Activated naive CD8-positive, alpha-beta T cell treated with anti-CD3 and anti-CD28 coated beads, Interleukin-2, amount 50 U/mL, for 24 hours (primary cell): ENCODE data around the gene FGF12.
"Not testable (repeated sequence)": the region's sequence is repeated elsewhere in the genome, so short reads cannot be mapped to it uniquely, and the experiment has no call there.

Source experiments
- ATAC-seq: fragments of 150-1000 bp; cut with Tn5 transposase; one replicate; pipeline ENCODE4 v1.10.0; 2021
- DNase-seq: peaks from one replicate; pipeline ENCODE4 v3.0.0; 2021
- H3K27ac Mint-ChIP-seq: one replicate; pipeline ENCODE4 v1.8.0; 2021; ENCODE audit warnings: mild to moderate bottlenecking, mixed read lengths
- H3K27me3 Mint-ChIP-seq: one replicate; pipeline ENCODE4 v1.8.0; 2021; ENCODE audit warnings: mixed read lengths
- H3K36me3 Mint-ChIP-seq: one replicate; pipeline ENCODE4 v1.8.0; 2021; ENCODE audit warnings: low read depth, mixed read lengths
- H3K4me1 Mint-ChIP-seq: one replicate; pipeline ENCODE4 v1.8.0; 2021; ENCODE audit warnings: mixed read lengths
- H3K4me3 Mint-ChIP-seq: one replicate; pipeline ENCODE4 v1.8.0; 2021; ENCODE audit warnings: mild to moderate bottlenecking, moderate library complexity, mixed read lengths
- H3K9me3 Mint-ChIP-seq: one replicate; pipeline ENCODE4 v1.8.0; 2021; ENCODE audit warnings: mixed read lengths

The FGF12 gene

GRCh38 chr3:192727032-192727847 lies at the start of gene FGF12:
Gene FGF12 (minus strand): TSS chr3:192727541.
- H3K27me3 Mint-ChIP-seq: peaks cover 22% of the 10 kb centered on the region
- DNase-seq (no peak), ATAC-seq (no peak)
- no peaks in the 10 kb centered on the region for H3K4me1 Mint-ChIP-seq
- H3K27ac Mint-ChIP-seq: no peak within 1 kb of the TSS
- no peaks in the 10 kb centered on the region for H3K9me3 Mint-ChIP-seq
- H3K4me3 Mint-ChIP-seq: no peak within 1 kb of the TSS
- H3K36me3 Mint-ChIP-seq: no peaks in the 10 kb centered on the region

- not testable (repeated sequence) for H3K36me3 Mint-ChIP-seq, ATAC-seq, DNase-seq, H3K4me1 Mint-ChIP-seq, H3K27ac Mint-ChIP-seq, H3K4me3 Mint-ChIP-seq, H3K27me3 Mint-ChIP-seq
- peaks cover 17% of the 10 kb centered on the region for H3K9me3 Mint-ChIP-seq
Observed at GRCh38 chr3:192774341-192774740, 47.0 kb upstream of the FGF12 start.

DNA sequence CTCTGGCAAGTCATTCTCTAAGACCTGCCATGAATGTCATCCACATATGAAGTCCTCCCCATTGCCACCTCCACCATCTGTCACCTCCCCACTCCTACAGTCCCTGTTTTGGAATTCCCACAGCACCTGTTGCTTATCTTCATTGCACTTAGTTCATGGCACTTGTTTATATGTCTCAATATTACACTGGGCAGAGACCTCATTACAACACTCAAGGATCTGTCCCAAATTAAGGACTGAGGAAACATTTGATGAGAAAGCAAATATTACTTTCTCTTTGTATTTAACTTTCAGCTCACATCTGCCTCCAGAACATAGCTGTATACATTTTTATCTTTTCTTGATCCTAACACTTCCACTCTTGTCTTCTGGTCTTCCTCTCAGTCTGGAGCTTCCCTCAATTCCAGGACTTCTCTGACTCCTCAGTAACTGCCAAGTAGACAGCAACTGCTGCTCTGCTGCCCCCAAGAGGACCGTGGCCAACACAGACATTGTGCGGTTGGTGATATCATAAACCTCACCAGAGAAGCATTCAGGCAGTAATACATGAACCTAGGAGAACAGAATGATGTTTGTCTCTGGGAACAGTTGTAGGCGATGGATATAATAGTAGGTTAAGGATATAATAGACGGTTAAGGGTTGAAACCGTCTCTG lies 45.0 kb upstream of the FGF12 start:
- H3K36me3 Mint-ChIP-seq: peaks cover 4% of the 10 kb centered on the region
- H3K27me3 Mint-ChIP-seq: peaks cover 6% of the 10 kb centered on the region
- H3K9me3 Mint-ChIP-seq: peaks cover 17% of the 10 kb centered on the region
- no peak overlapping the region for H3K27ac Mint-ChIP-seq
- ATAC-seq: no peak
- peak; percentile 3 for DNase-seq
- H3K4me1 Mint-ChIP-seq: no peaks in the 10 kb centered on the region
- no peak overlapping the region for H3K4me3 Mint-ChIP-seq

DNA sequence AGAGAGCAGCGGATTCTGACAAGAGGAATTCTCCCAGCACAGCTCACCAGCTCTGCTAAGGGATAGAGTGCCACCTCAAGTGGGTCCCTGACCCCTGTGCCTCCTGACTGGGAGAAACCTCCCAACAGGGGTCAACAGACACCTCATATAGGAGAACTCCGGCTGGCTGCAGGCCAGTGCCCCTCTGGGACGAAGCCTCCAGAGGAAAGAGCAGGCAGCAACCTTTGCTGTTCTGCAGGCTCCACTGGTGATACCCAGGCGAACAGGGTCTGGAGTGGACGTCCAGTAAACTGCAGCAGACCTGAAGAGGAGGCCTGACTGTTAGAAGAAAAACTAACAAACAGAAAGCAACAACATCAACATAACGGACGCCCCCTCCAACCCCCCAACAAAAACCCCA lies 31.3 kb upstream of the FGF12 start:
- no peaks in the 10 kb centered on the region for H3K9me3 Mint-ChIP-seq
- no peaks in the 10 kb centered on the region for H3K36me3 Mint-ChIP-seq
- H3K4me3 Mint-ChIP-seq: no peak overlapping the region
- DNase-seq (no peak), ATAC-seq (no peak)
- H3K27ac Mint-ChIP-seq: no peak overlapping the region
- H3K4me1 Mint-ChIP-seq: no peaks in the 10 kb centered on the region
- no peaks in the 10 kb centered on the region for H3K27me3 Mint-ChIP-seq

DNA sequence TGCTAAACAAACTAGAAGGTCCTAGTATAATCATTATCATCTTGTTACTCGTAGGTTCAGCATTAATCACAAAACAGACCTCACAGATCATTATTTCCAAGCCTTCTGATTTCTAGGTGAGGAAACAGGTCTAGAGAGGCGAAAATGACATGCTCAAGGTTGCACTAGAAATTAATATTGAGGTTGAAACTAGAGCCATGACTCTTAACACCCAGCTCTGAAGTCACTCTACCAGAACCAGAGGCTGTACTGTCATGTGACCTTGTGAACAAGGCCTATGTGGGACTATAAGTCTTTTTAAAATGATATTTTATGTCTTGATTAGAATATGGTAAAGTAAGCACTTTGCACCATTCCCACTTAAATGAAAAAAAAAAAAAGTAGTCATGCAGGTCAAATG lies 23.8 kb upstream of the FGF12 start:
- H3K4me1 Mint-ChIP-seq: no peaks in the 10 kb centered on the region
- no peaks in the 10 kb centered on the region for H3K36me3 Mint-ChIP-seq
- H3K27me3 Mint-ChIP-seq: no peaks in the 10 kb centered on the region
- H3K9me3 Mint-ChIP-seq: no peaks in the 10 kb centered on the region
- no peak for DNase-seq
- ATAC-seq: no peak
- no peak overlapping the region for H3K4me3 Mint-ChIP-seq
- H3K27ac Mint-ChIP-seq: no peak overlapping the region

- H3K27me3 Mint-ChIP-seq: no peaks in the 10 kb centered on the region
- no peak overlapping the region for H3K4me3 Mint-ChIP-seq
- H3K4me1 Mint-ChIP-seq: no peaks in the 10 kb centered on the region
- no peaks in the 10 kb centered on the region for H3K9me3 Mint-ChIP-seq
- no peaks in the 10 kb centered on the region for H3K36me3 Mint-ChIP-seq
- ATAC-seq: no peak
- DNase-seq: no peak
- H3K27ac Mint-ChIP-seq: no peak overlapping the region
Observed at GRCh38 chr3:192750201-192750600, 22.9 kb upstream of the FGF12 start.

DNA sequence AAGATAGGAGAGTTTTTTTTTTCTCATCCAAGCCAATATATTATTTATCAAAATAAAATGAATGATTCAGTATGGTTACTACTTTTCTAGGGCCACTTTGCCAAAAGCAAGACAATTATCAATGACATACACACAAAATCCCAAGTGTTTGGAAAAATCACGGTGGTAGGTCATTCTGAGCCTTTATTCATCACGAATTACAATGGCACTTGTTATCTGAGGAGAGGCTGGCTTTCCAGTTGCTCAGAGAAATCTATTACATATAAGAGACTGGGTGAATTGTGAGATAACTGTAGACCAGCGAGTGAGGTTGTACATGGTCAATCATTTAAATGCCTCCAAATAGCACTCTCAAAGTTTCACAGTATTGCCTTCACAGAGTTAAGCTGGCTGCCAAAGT lies 20.4 kb upstream of the FGF12 start:
- no peak overlapping the region for H3K4me3 Mint-ChIP-seq
- no peak overlapping the region for H3K27ac Mint-ChIP-seq
- H3K36me3 Mint-ChIP-seq: no peaks in the 10 kb centered on the region
- H3K9me3 Mint-ChIP-seq: no peaks in the 10 kb centered on the region
- no peak for ATAC-seq
- DNase-seq: no peak
- H3K4me1 Mint-ChIP-seq: no peaks in the 10 kb centered on the region
- H3K27me3 Mint-ChIP-seq: no peaks in the 10 kb centered on the region

DNA sequence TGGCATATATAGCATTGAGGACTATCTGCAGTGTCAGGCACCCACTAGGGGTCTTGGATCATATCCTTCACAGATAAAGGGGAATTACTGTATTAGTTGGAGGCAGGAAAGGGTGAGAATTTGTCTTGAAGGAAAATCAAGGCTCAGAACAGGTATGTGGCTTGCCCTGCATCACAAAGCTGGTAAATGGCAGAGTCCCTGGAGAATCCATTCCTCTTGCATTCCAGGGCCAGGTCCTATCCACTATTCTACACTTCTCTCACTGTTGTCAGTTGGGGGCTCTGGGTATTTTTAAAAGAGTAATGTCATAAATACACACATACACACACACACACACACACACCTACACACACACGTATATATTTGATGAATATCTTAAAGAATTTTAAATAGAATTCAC lies 19.8 kb upstream of the FGF12 start:
- no peak for DNase-seq
- no peaks in the 10 kb centered on the region for H3K9me3 Mint-ChIP-seq
- no peaks in the 10 kb centered on the region for H3K27me3 Mint-ChIP-seq
- H3K27ac Mint-ChIP-seq: no peak overlapping the region
- no peaks in the 10 kb centered on the region for H3K36me3 Mint-ChIP-seq
- no peaks in the 10 kb centered on the region for H3K4me1 Mint-ChIP-seq
- ATAC-seq: no peak
- H3K4me3 Mint-ChIP-seq: no peak overlapping the region

GRCh38 chr3:192745150-192745549 lies 17.8 kb upstream of the FGF12 start:
- Mint-ChIP-seq H3K27ac (no peak overlapping the region), H3K4me1 (no peaks in the 10 kb centered on the region), H3K9me3 (no peaks in the 10 kb centered on the region), H3K27me3 (no peaks in the 10 kb centered on the region), H3K4me3 (no peak overlapping the region), H3K36me3 (no peaks in the 10 kb centered on the region)
- no peak for ATAC-seq
- no peak for DNase-seq

DNA sequence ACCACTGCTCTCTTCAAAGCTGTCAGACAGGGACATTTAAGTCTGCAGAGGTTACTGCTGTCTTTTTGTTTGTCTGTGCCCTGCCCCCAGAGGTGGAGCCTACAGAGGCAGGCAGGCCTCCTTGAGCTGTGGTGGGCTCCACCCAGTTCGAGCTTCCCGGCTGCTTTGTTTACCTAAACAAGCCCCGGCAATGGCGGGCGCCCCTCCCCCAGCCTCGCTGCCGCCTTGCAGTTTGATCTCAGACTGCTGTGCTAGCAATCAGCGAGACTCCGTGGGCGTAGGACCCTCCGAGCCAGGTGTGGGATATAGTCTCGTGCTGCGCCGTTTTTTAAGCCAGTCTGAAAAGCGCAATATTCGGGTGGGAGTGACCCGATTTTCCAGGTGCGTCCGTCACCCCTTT lies 17.3 kb upstream of the FGF12 start:
- not testable (repeated sequence) for H3K9me3 Mint-ChIP-seq, DNase-seq, H3K36me3 Mint-ChIP-seq, H3K27ac Mint-ChIP-seq, H3K4me3 Mint-ChIP-seq, ATAC-seq, H3K27me3 Mint-ChIP-seq, H3K4me1 Mint-ChIP-seq

GRCh38 chr3:192737506-192737905 lies 10.2 kb upstream of the FGF12 start:
- no peaks in the 10 kb centered on the region for H3K4me1 Mint-ChIP-seq
- no peak for DNase-seq
- peaks cover 2% of the 10 kb centered on the region for H3K27me3 Mint-ChIP-seq

DNA sequence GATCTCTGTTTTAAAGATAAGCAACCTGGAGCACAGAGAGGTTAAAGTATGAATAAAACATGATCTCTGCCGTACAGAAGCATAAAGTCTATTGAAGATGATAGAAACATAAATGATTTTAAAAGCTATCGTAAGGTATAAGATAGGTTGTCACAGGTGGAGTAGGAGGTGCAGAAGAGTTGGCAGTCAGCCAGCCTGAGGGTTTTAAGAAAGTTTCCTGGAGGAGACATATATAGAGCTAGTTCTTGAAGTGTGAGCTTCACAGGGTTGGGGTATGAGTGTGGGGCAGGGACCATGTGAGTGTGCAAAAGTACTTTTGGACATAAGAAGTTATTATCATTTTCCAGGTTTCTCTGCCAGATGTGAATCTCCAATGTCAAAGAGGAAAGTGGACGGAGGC lies 3.9 kb upstream of the FGF12 start:
- H3K9me3 Mint-ChIP-seq: no peaks in the 10 kb centered on the region
- no peak overlapping the region for H3K4me3 Mint-ChIP-seq
- ATAC-seq: no peak
- H3K27me3 Mint-ChIP-seq: peaks cover 22% of the 10 kb centered on the region
- H3K4me1 Mint-ChIP-seq: no peaks in the 10 kb centered on the region
- no peak overlapping the region for H3K27ac Mint-ChIP-seq
- no peak for DNase-seq
- H3K36me3 Mint-ChIP-seq: no peaks in the 10 kb centered on the region

More at GRCh38 chr3:192737506-192737905, 10.2 kb upstream of the FGF12 start:
- no peak overlapping the region for H3K4me3 Mint-ChIP-seq
- no peak overlapping the region for H3K27ac Mint-ChIP-seq
- no peaks in the 10 kb centered on the region for H3K9me3 Mint-ChIP-seq
- ATAC-seq: no peak
- no peaks in the 10 kb centered on the region for H3K36me3 Mint-ChIP-seq

DNA sequence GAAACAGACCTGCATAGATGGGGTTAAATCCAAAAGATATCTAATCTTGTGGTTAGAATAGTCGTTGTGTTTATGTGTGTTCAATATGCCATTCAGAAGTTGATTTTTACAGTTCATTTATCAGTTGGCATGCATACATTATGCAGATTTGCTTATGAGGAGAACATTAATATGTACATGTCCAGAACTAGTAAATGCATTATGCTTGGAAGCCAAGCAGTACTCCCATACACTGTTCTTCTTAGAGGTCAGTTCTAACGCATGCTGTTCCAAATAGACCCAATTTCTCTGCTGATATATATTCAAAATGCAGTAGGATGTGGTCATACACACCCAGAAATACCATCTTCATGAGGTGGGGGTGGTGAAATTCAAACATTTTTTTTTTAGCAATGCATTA lies 956 bp downstream of the FGF12 start:
- Mint-ChIP-seq H3K27ac (no peak overlapping the region), H3K36me3 (no peaks in the 10 kb centered on the region), H3K9me3 (no peaks in the 10 kb centered on the region), H3K27me3 (peaks cover 22% of the 10 kb centered on the region), H3K4me1 (no peaks in the 10 kb centered on the region), H3K4me3 (no peak overlapping the region)
- DNase-seq: no peak
- no peak for ATAC-seq

- no peak overlapping the region for H3K27ac Mint-ChIP-seq
Observed at GRCh38 chr3:192719964-192720363, 7.4 kb downstream of the FGF12 start.

DNA sequence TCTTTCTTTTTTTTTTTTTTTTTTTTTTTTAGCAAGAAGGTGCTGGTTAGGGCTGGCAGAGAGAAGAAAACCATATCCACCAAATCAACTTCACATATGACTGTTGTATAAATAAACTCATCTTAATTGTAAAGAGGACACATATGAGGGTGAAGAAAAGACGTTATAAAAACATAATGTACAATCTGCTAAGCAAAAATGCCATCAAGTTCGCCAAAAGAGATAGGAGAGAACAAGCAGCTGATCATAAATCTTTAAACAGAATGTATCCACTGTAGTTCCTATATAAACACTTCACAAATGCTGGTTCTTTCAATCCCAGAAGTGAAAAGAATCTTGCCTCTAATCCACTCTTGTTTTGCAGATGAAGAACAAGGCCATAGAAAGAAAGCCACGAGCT lies 9.2 kb downstream of the FGF12 start:
- no peaks in the 10 kb centered on the region for H3K36me3 Mint-ChIP-seq
- no peak overlapping the region for H3K27ac Mint-ChIP-seq
- DNase-seq (no peak), ATAC-seq (no peak)
- H3K4me3 Mint-ChIP-seq: no peak overlapping the region
- H3K27me3 Mint-ChIP-seq: no peaks in the 10 kb centered on the region
- H3K4me1 Mint-ChIP-seq: no peaks in the 10 kb centered on the region
- H3K9me3 Mint-ChIP-seq: peaks cover under 1% of the 10 kb centered on the region

More at GRCh38 chr3:192719964-192720363, 7.4 kb downstream of the FGF12 start:
- H3K4me3 Mint-ChIP-seq: no peak overlapping the region
- no peaks in the 10 kb centered on the region for H3K9me3 Mint-ChIP-seq
- no peaks in the 10 kb centered on the region for H3K27me3 Mint-ChIP-seq
- no peaks in the 10 kb centered on the region for H3K36me3 Mint-ChIP-seq
- no peak for DNase-seq
- no peaks in the 10 kb centered on the region for H3K4me1 Mint-ChIP-seq
- ATAC-seq: no peak
